ENCODE measurements around the gene PDHB.
A peak's percentile ranks its signal among the peaks of the same experiment; 100 is the strongest.
"Not testable (repeated sequence)": the region's sequence is repeated elsewhere in the genome, so short reads cannot be mapped to it uniquely, and the experiment has no call there.

Gene PDHB

DNA sequence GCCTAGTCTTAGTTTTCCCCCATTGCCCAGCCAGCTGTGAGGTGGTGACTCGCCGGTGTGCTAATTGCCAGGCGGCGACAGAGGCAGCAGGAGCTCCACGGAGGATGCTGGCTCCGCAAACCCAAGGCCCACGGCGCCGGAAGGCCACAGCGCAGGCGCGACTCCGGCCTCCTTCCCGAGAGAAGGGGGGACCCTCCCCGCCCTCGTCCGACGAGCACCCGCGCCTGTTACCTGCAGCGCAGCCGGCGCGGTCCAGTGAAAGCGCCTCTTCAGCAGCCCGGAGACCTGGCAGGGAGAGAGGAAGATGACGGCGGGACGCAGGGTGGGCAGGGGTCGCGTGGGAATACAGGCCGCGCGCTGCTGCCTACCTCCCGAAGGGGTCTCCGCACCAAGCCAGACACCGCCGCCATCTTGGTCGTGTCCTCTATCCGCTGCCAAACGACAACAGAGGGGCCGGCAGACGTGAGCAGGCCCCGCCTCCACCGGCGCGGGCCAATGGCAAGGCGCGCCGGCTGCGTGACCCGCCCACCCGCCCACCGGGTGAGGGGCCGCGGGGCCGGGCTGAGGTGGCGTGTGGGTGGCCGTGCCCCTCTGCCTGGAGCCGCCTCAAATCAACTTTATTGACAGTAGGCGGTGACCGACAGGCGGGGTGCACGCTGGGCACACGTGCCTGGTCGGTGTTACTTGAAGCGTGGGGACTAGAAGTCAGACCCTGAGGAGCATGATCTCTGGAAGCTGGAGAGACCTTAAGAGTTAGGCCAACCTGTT, at the start of gene PDHB:
Gene PDHB, minus strand, starts transcription at position 433 of the 768 bp plus-strand sequence. Its CDS starts 23 bp downstream, at position 410.
- peak; percentile 74 to 89 for DNase-seq

GRCh38 chr3:58482917-58483636, 49.4 kb upstream of the PDHB start:
- no peak for DNase-seq

DNA sequence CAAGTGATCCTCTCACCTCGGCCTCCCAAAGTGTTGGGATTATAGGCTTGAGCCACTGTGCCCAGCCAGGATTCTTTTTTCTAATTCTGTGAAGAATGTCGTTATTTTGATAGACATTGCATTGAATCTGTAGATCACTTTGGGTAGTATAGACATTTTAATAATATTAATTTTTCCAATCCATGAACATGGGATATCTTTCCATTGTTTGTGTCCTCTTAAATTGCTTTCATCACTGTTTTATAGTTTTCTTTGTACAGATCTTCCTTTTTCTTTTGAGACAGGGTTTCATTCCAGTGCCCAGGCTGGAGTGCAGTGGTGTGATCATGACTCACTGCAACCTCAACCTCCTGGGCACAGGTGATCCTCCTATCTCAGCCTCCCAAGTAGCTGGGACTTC, 46.7 kb upstream of the PDHB start:
- DNase-seq = no peak

- no peak for DNase-seq
Observed at GRCh38 chr3:58478781-58479180, 45.1 kb upstream of the PDHB start.

DNA sequence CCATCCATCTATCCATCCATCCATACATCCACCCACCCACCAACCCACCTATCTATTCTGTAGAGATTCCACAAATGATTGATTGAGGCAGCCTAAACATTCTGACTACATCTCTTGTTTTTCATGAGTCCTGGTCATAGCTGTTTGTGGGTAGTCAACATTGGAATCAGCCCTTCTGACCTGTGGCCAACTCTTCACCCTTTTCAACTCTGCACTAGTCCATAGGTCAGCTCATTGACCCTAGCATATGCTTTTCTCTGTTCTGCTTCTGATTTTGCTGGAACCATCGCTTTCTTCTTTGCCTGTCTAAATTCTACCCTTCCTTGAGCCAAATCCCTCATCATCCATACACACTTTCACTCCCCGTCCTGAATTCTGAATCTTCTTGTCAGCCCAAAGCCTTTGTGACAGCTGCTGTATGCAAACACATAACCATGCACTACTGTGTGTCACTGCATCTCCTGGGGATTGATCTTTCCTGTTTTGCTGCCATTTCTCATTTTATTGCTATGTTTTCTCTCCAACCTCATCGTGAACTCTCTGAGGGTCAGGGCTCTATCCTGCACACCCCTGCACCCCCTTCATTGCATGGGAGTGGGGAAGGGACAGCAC, 41.4 kb upstream of the PDHB start:
- no peak for DNase-seq

DNA sequence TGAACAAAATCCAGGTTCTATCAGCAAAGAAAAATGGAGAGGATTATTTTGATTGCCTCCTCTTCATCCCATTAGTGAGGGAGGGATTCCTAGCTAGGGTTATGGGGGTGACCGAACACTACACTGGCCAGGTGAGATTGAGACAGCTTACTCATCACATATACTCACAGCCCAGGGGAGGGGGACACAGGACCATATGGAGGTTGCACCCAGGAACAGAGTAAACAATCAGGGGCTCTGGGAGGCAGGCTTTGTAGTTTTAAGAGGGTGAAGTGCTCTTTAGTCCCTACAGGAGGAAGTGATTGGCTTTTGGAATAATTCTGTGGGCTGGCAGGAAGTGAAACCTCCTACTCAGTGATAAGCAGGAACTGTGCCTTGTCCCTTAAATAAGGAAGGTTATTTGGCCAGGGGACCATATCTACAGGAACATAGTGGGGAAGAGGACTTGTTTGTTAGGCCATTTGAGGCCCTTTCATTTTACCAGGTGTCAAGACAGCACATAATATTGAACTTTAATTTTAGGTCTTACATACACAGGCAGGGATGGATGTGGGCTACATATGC, 40.8 kb upstream of the PDHB start:
- no peak for DNase-seq

GRCh38 chr3:58473275-58473674, 39.6 kb upstream of the PDHB start:
- DNase-seq = no peak

DNA sequence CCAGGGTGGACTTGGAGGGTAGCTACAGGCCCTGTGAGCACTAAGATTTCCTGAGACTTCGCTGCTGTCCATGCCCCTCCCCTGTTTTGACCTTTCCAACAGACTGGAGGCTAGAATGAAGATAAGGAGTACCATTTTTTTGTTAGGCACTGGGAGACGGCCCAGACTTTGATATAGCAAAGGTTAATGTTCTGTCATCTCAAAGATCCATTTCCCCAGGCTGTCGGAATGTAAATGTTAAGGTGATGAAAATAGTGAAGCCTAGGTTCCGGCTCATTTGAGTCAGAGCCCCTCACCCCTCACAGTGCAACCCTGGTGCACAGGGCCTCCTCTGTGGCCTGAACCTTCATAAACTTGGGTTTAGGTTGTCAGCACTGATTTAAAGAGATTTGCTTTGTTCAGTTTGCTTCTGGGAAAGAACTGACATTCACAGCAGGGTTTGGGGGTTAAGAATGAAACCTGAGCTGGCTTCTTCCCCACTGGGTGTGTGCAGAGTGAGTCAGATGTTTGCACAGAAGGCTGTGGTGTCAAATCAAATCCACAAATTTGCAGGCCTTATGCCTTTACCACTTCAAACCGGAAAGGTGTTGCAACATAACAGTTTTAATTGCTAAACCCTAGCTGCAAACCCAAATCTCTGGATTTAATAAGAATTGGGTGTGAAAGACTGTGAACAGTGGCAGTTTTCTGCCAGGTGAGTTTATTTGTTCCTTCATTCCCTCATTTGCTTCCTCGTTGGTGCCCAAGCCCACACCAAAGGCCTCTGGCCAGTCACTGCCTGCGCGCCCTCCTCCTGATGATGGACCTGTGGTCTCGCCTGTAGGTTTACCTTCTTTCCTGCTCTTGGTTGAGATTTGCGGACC, 37.6 kb upstream of the PDHB start:
- DNase-seq = peak; percentile 8 to 28

DNA sequence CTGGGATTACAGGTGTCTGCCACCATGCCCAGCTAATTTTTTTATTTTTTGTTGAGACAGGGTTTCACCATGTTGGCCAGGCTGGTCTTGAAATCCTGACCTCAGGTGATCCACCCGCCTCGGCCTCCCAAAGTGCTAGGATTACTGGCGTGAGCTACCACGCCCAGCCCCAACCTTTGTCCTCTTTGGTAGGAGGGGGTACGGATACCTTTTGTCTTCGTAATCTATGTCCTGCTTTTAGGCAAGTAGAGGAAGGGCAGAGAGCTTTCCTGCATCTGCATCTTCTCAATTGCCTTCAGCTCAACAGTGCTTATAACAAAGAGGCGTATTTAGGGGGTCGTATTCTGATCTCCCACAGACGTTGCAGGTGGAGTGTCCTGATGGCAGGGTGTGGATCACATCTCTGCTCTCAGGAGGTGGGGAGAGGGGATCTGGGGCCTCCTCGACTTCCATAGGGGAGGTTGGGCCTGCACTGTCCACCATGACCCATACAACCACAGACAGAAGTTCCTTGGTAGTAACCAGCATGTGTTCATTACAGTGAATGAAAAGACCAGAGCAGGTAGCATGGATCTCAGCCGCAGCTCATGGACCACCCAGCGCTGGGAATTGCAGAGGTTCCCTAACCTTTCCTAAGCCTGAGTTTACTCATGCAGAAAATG, 36.9 kb upstream of the PDHB start:
- no peak for DNase-seq

- no peak for DNase-seq
Observed at GRCh38 chr3:58469096-58469495, 35.5 kb upstream of the PDHB start.

DNA sequence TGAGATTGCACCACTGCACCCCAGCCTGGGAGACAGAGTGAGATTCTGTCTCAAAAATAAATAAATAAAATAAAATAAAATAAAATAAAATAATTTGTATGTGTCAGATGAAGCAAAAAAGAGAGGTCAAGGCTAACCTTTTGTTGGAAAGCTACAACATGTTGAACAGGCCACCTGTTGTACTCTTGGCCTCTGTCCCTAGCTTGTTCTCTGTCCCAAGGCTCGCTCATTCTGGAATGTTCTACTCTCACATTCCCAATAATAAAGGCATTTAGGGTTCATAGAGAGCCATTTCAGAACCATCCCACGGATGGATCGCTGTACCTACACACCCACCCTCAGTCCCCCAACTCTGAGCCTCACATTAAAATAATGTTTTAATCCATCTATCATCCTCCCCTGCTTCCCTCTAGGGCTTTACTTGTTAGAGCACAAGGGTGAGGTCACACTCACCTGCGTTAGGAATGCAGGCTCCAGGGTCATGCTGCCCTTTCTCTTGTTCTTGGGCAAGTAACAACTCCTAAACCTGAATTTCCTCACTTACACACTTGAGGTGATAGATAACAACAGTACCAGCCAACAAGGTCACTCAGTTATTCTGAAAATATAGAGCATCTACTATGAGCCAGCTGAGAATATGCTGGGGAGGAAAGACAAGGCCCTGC, 33.4 kb upstream of the PDHB start:
- DNase-seq = no peak

- DNase-seq = no peak
Observed at GRCh38 chr3:58464866-58465265, 31.2 kb upstream of the PDHB start.

DNA sequence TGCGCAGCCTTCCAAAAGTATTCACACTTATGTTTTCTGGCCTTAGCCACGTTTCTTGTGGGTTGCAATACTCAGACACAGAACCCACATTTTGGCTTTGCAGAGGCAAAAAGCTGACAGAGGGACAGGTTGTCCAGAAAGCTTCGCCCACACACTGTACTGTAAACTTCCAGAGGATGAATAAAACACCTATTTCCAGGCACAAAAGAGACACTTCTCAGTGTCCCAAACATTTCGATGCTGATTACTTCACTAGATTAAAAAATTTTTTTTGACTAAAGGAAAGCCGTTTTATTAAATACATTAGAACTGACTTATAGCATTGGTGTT, 30.3 kb upstream of the PDHB start:
- no peak for DNase-seq

DNA sequence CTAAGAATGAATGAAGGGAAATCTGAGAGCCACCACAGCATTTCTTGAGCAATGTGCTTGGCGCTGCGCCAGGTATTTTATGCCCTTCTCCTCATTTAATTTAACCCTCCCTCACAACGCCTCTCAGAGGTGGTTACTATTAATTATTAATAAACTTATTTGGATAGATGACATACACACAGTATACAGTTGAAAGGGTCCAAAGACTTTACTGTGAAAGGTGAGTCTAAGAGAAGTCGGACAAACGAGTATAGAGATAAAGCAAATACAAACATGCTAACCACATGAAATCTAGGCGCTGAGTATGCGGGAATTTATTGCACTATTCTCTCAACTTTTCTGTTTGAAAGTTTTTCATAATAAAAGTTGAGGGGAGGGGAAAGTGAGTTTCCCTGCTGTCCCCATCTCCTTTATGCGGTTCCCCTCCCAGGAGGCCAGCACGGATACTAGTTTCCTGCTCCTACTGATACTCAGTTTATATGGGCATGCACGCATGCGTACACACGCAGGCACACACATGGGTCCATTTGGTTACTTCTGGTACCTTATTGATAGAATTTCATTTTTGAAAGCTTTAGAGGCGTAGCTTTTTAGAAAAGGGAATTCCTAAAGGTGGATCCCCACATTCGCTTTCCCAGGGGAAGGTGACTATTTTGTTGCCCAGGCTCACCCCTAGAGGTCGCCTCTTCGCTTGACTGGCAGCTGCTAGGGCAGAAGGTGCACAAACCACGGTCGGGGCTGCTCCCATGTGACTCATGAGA, 29.7 kb upstream of the PDHB start:
- peak; percentile 41 to 69 for DNase-seq

- no peak for DNase-seq
Observed at GRCh38 chr3:58462829-58463180, 29.2 kb upstream of the PDHB start.

GRCh38 chr3:58459160-58459559, 25.5 kb upstream of the PDHB start:
- DNase-seq = no peak

GRCh38 chr3:58452176-58452575, 18.5 kb upstream of the PDHB start:
- peak in 1 of 2 experiments; percentile 6 for DNase-seq

DNA sequence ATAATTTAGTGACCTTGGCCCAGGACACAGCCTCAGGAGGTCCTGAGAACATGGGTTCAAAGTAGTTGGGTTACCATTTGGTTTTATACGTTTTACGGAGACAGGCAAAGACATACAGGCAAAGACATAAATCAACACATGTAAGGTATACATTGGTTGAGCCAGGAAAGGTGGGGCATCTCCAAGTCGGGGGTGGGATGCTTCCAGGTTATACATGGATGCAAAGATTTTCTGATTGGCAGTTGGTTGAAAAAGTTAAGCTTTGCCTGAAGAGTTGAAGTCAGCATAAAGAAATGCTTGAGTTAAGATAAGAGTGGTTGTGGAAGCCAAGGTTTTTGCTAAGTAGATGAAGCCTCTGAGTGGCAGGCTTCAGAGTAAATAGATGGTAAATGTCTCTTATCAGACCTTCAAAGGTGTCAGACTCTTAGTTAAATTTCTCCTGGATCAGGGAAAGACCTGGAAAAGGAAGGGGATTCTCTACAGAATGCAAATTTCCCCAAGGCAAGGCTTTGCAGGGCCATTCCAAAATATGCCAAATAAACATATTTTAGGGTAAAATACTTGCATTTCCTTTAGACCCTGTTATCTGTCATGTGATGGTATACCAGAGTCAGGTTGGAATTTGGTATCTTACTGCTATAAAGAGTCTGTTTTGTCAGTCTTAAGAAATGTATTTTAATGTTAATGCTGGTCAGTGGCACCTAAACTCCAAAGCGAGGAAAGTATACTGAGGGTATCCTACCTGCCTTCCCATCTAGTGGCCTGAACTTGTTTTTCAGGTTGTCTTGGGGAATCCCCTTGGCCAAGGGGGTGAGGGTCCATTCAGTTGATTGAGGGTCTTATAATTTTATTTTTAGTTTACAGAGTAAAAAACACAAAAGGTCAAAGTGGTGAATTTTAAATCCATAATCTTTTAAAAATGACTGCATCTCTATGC, 8.2 kb upstream of the PDHB start:
- no peak for DNase-seq

- not testable (repeated sequence) for DNase-seq
Observed at GRCh38 chr3:58440996-58441355, 7.3 kb upstream of the PDHB start.

- not testable (repeated sequence) for DNase-seq
Observed at GRCh38 chr3:58437276-58437675, 3.6 kb upstream of the PDHB start.

Measured in NCI-H526 (cell line).